GM19193 (cell line): ENCODE measurements around the gene RRAGD.

Experiments
- POLR2A ChIP-seq: IDR thresholded peaks from 4 replicates; pipeline ENCODE4 v1.6.1; 2011; ENCODE audit not compliant: insufficient read depth, insufficient read length; ENCODE audit errors: extremely low read depth

RRAGD gene

DNA sequence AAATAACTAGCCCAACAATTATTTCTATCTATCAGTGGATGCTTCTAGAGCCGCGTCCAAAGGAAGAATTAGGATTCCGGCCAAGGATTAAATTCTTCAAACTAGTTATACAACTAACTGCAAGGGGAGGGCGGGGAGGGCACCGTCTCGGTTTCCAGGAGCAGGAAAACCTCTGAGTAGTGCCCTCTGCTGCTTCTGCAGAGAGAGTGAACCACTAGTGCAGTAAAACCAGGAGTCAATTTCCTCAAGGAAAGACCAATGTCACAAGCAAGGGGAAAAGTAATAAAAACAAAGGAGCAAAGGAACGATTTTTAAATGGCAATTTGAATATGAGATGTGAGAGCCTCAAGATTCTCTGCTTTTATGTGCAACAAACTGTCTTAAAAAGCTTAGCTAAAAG is 43.1 kb downstream of the RRAGD start:
- TF ChIP-seq POLR2A, result no peak

DNA sequence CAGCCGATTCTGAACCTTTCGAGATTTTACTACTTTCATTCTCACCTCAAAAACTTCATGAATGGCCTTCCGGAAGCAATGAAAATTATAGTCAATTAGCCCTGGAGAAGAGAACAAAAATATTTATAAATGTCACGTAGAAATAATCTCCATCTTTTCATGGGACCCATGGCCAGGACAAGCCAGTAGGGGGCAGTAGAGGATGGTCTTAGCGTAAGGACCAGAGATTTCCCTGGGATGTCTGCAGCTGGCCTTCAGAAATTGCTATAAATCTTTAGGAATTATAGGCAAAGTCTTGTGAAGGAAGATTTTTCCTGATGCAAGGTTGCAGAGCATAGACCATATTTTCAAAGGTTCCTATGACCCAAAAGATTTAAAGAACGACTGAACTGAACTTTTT is 44.0 kb downstream of the RRAGD start:
- TF ChIP-seq POLR2A, result no peak

DNA sequence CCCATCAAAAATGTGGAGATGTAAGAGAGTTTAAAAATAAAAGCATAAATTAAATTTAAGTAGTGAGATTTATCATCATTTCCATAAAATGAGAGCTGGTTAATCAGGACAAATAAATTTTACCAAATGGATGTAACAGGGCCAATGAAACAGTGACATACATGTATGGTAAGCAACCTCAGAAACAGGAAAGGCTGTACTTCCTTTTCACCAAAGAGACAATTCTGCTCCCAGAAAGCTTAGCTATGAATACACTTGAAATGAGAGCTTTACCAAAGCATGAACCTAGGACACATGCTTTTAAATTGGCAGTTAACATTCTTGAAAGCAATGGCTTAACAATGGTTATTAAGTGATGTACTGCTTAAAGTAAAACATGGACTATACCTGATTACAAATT is 47.5 kb downstream of the RRAGD start:
- TF ChIP-seq POLR2A, result no peak

DNA sequence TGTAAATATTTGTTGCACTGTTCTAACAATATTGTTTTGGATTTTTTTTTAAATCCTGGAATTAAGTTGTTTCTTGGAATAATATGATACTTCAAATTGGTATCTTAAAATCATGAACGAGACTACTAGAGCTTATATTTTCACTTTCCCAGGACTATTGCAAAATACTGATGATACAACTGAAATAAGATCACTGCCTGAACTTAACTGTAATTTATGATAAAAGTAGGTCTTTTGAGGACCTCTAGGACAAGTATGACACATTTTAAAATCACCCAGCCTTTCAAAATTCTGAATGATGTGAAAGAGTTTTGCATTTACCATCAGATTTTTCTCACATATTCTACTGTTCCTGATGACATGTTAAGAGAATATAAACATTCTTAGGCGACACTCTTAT is 50.9 kb downstream of the RRAGD start:
- TF ChIP-seq POLR2A, result no peak

DNA sequence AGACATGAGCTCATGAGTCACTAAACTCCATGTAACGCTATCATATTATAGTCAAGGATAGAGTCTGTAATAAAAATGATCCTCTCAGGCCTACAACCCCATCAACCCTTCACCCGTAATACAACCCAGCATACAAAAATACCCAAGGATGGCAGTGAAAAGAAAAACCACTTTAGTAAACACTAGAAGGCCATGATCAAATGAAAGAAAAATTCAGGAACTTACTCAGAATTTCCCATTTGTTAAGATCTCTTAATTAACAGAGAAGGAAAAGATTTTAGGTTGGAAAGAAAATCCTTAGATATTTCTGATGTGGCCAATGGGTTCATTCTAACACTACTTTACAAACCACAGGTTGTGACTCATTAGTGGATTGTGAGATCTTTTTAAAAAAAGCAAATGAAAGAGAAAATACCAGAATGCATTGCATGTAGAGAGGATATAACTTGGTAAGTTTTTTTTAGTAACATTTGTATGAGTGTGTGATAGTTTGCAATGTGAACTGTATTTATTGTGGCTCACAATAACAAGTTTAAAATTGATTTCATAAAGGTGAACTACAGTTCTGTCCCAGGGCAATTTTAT is 51.6 kb downstream of the RRAGD start:
- TF ChIP-seq POLR2A, result no peak

DNA sequence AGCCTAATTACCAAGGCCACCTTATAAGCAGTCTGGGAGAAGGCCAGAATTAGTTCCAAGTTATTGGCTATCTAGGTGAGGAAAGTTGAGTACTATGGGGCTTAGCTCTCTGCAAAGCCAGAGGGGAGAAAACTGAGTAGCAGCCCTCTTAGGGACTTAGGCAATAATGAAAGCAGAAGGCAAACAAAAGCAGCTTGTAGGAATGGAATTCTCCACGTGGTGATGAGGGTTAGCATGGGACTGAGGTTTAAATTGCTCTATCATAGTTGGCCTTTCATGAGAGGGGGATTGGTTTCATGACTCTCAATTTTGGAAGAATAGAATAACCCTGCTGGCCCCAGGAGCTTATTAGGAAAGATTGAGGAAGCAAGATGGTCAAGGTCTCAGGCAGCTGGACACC is 52.5 kb downstream of the RRAGD start:
- no peak for TF ChIP-seq POLR2A

DNA sequence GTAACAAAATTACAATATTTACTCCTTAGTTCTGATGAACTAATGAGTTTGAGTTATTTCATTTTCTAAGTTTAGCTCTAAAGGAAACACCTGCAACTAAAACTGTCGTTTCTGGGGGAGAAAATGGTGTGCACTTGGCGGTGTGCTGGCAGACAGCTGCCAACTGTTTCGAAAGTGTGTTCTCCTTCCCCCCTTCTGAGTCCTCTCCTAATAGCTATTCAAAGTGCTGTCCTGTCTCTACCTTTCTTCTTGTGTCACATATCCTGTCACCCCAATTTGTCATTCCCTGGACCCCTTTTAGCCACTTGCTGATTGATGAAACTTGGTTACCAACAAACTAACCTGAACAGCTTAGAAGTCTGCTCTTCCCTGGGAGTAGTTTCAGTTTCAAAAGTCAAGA is 54.7 kb downstream of the RRAGD start:
- peak; percentile 13 for TF ChIP-seq POLR2A

DNA sequence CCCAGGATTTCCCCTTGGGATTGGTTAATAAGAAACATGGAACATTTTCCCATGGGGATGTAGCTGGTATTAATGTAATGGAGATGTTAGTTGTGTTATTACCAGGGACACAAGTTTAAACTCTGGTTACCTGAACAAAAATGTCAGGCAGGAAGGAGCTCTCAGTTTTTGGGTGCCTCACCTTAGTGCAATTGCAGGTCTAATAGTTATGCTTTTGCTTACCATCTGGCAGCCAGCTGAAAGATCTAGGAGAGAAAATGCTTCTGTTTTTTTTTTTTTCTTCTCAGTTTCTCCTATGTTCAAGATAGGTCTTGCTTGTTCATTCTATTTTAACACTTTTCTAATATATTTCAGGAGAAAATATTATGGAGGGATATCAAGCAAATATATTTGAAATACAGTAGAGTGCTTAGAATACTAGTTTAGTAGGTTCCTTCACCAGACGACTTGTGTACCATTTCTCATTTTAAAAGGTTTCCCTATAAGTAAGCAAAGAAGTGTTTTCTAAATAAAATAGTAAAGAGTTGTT is 55.4 kb downstream of the RRAGD start:
- TF ChIP-seq POLR2A, result no peak

DNA sequence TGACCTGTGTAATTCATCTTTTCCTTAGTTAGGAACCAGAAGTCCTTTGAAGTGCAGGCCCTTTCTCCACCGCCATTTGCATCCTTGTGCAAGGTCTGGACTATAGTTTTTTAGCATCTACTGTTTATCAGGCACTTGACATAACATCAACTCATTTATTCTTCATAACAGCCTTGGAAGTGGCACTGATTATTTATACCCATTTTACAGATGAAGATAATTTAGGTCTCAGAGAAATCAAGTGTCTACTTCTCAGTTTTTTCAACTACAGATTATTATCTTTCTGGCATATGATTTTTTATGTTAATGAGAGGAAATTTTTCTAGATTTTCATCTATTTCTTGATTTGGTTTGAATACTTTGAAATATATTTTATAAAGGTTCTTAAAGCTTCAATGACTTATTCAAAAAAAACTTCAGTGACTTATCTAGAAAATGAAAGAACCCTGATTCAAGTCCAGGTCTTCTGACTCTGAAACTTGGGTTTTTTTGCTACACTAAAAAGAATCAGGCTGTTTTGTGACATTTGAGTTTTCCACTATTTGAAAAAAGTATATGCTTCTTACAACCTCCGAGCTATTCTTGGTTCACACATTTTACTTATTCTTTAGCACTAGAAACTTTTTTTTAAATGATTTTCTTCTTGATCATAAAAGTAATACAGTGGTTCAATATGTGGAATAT is 56.4 kb downstream of the RRAGD start:
- no peak for TF ChIP-seq POLR2A

DNA sequence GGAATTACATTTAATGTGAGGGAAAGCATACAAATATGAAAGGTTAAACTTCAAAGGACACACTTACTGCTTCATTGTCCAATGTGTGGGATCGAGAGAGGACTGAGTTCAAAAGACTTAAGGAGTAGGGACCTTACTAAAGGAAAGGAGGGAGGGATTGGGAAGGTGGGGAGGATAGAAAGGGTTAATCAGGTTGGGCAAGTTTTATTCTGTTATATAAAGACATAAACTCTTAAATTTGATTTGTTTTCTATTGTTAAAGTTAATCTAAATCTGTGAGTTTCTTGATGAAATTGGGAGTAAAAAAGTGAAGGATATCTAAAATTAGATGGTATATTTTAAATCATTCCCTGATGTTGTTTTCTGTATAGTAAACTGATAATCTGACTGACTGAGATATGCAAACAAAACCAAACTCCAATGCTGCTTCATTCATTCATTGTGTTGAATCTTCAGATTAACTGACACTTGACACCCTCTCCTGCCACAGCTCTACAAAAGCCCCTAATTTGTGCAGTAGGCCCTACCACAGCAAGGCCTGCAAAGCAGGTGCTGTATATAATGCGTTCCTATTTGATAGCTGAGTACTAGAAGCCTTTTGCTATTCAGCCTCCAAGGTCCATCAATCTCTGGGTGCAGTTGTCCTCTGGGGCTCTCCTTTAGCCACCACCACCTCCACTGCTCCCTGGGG is 58.2 kb downstream of the RRAGD start:
- TF ChIP-seq POLR2A, result no peak

DNA sequence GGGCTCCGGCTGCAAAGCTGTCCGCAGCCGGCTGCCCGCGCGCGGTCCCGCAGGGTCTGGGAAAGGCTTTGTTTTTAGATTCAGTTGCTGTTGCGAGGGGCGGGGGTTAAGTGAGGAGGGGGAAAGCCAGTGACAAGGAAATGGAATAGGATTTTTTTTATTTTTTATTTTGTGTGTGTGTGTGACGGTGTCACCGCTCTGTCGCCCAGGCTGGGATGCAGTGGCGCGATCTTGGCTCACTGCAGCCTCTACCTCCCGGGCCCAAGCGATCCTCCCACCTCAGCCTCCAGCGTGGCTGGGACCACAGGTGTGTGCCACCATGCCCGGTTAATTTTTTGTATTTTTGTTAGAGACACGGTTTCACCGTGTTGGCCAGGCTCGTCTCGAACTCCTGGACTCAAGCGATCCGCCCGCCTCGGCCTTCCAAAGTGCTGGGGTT is 58.9 kb downstream of the RRAGD start:
- no peak for TF ChIP-seq POLR2A

DNA sequence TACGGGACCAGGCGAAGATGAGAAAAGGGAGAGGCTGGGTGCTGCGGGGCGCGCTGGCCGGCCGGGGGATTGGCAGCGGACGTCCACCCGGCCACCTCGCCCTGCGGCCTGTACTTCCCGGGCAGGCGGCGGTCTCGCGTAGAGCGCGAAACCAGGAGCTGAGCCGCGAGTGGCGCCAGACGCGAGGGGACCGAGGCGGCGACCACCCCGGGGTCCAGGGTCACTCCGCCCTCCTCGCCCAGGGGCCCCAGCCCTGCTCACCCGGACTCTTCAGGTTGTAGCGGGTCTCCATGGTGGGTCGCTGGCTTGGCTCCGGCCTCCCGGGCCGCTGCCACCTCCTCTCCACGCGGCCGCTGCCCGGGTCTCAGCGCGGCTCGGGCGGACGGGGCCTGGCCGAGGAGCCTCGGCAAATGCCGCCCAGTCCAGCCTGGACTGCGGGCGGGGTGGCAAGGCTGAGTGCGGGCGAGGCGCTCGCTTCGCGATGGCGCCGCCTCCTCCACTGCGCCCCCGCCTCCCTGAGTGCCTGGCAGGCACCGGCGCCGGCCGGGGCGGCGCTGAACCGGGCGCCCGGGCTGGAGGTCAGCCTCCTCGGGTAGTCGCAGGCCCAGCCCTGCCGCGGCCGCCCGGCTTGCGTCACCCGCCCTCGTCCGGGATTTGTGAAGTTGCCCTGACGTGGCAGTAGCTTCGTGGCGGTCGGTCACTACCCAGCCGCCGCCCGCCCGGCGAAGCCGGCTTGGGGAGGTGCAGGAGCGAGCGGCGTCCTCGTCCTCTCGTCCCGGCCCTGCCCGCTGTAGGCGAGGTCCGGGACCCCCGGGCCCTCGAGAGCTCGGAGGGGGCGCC is 59.6 kb downstream of the RRAGD start, which contains the start of gene UBE2J1:
Gene UBE2J1, minus strand, starts transcription at position 445 of the 840 bp plus-strand sequence. Its CDS starts 153 bp downstream, at position 292.
- peak; percentile 91 for TF ChIP-seq POLR2A

DNA sequence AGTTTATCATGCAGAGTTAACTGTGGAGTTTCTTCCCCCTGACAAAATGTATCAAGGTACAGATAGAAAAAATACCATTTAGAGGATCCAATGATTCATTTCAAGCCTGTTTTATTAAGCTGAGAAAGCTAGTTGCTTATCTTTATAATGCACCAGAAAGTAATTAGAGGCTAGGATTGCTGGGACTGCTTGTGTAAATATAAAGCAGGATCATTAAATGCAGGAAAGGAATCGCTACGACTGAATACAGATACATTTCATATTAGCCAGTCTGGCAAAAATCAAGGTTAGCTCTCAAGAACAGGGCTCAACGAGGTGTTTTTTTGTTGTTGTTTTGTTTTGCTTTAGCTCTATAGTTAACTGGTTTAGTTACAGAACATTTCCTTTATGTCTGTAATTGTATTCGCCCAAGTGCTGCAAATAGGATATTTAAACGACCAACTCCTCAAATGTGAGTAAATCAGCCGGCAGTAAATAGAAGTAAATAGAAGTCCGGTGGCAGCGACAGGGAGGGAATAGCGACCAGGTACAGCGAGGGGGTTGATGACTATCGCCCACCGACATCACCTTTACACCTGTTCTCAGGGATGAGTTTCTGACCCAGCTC is 60.3 kb downstream of the RRAGD start:
- no peak for TF ChIP-seq POLR2A

DNA sequence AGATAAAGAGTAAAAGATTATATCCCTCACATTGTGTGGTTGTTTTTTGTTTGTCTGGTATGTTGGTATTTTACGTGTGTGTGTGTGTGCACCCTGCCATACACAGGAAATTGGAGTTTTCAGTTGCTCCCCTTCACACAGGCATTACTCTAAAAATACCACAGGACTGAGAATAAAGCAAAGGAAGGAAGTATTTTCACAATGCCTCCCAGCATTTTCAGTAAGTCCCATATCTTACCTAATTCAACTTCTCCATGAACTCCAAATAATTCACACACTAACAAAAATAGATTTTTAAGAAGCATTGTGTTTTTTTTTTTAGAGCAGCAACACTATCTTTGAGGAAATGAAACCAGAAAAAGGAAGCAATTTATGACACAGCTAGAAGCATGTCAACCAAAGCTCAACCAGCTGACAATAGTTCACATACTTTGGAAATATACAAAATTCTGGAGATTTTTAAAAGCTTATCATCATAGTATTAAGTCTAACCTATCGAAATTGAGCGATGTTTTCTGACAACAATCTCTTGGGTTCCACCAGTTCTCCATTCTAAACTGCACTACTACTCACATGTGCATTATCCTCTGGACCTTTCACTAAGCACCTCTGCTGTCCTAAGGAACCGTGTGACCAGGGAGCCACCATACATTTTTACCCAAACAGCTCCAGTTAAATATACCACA is 61.6 kb downstream of the RRAGD start:
- TF ChIP-seq POLR2A, result no peak
